ENCODE results near the gene KIFC3. TPM values are rescaled to one million over a fixed set of nuclear protein-coding genes. Genes with fewer than 3 reads are reported as not detected.
"Not testable (repeated sequence)": the region's sequence is repeated elsewhere in the genome, so short reads cannot be mapped to it uniquely, and the experiment has no call there.

KIFC3 gene
- 15.4 TPM for total RNA-seq (ENCODE audit: unreplicated experiment)
- long read RNA-seq, partial matches to known transcripts, result 1 of 5 reads
- long read RNA-seq, other reads (novel, unspliced or antisense), result 1 of 5 reads

GRCh38 chr16:57802341-57803133 is at the start of gene KIFC3:
TSS of gene KIFC3 (minus strand) at chr16:57802491. CDS start at chr16:57798243, 4,248 bp downstream.
- Mint-ChIP-seq H3K9me3 (ENCODE audit: unreplicated experiment) (no peaks in the 10 kb centered on the region), H3K27me3 (ENCODE audit: unreplicated experiment) (peaks cover 22% of the 10 kb centered on the region), H3K27ac (ENCODE audit: unreplicated experiment) (peak within 1 kb of the TSS; percentile 95), H3K4me3 (ENCODE audit: unreplicated experiment) (peak within 1 kb of the TSS; percentile 97), H3K4me1 (ENCODE audit: unreplicated experiment) (peaks cover 50% of the 10 kb centered on the region), H3K36me3 (ENCODE audit: low read depth, unreplicated experiment) (no peaks in the 10 kb centered on the region)
- no peak for TF ChIP-seq CTCF (IDR thresholded peaks at IDR 0.05; ENCODE audit: unreplicated experiment)
- peak; percentile 76 for DNase-seq (ENCODE audit: low spot score)

- Mint-ChIP-seq H3K4me1 (ENCODE audit: unreplicated experiment) (peaks cover 8% of the 10 kb centered on the region), H3K9me3 (ENCODE audit: unreplicated experiment) (no peaks in the 10 kb centered on the region), H3K36me3 (ENCODE audit: low read depth, unreplicated experiment) (peaks cover 3% of the 10 kb centered on the region), H3K4me3 (ENCODE audit: unreplicated experiment) (no peak overlapping the region), H3K27me3 (ENCODE audit: unreplicated experiment) (peaks cover 1% of the 10 kb centered on the region), H3K27ac (ENCODE audit: unreplicated experiment) (no peak overlapping the region)
- DNase-seq (ENCODE audit: low spot score), result no peak
- no peak for TF ChIP-seq CTCF (IDR thresholded peaks at IDR 0.05; ENCODE audit: unreplicated experiment)
Observed at GRCh38 chr16:57848181-57848580, 45.9 kb upstream of the KIFC3 start.

GRCh38 chr16:57846931-57847330 is 44.6 kb upstream of the KIFC3 start:
- H3K27me3 Mint-ChIP-seq (ENCODE audit: unreplicated experiment); DNase-seq (ENCODE audit: low spot score); H3K4me1 Mint-ChIP-seq (ENCODE audit: unreplicated experiment); H3K36me3 Mint-ChIP-seq (ENCODE audit: low read depth, unreplicated experiment); H3K9me3 Mint-ChIP-seq (ENCODE audit: unreplicated experiment); H3K4me3 Mint-ChIP-seq (ENCODE audit: unreplicated experiment): not testable (repeated sequence)
- peak overlapping the region; percentile 22 for H3K27ac Mint-ChIP-seq (ENCODE audit: unreplicated experiment)

GRCh38 chr16:57846078-57846697 is 43.9 kb upstream of the KIFC3 start:
- no peaks in the 10 kb centered on the region for H3K9me3 Mint-ChIP-seq (ENCODE audit: unreplicated experiment)
- H3K4me3 Mint-ChIP-seq (ENCODE audit: unreplicated experiment), result no peak overlapping the region
- TF ChIP-seq CTCF (IDR thresholded peaks at IDR 0.05; ENCODE audit: unreplicated experiment), result no peak
- peaks cover 1% of the 10 kb centered on the region for H3K27me3 Mint-ChIP-seq (ENCODE audit: unreplicated experiment)
- H3K36me3 Mint-ChIP-seq (ENCODE audit: low read depth, unreplicated experiment), result peaks cover 3% of the 10 kb centered on the region
- H3K4me1 Mint-ChIP-seq (ENCODE audit: unreplicated experiment), result peaks cover 8% of the 10 kb centered on the region
- no peak for DNase-seq (ENCODE audit: low spot score)
- H3K27ac Mint-ChIP-seq (ENCODE audit: unreplicated experiment), result peak overlapping the region; percentile 22

- DNase-seq (ENCODE audit: low spot score), result no peak
- peaks cover 3% of the 10 kb centered on the region for H3K27me3 Mint-ChIP-seq (ENCODE audit: unreplicated experiment)
- peaks cover 8% of the 10 kb centered on the region for H3K4me1 Mint-ChIP-seq (ENCODE audit: unreplicated experiment)
- peak overlapping the region; percentile 5 for H3K27ac Mint-ChIP-seq (ENCODE audit: unreplicated experiment)
- no peaks in the 10 kb centered on the region for H3K9me3 Mint-ChIP-seq (ENCODE audit: unreplicated experiment)
- peaks cover 3% of the 10 kb centered on the region for H3K36me3 Mint-ChIP-seq (ENCODE audit: low read depth, unreplicated experiment)
- TF ChIP-seq CTCF (IDR thresholded peaks at IDR 0.05; ENCODE audit: unreplicated experiment), result no peak
- no peak overlapping the region for H3K4me3 Mint-ChIP-seq (ENCODE audit: unreplicated experiment)
Observed at GRCh38 chr16:57845115-57845514, 42.8 kb upstream of the KIFC3 start.

Data from endothelial cell (in vitro differentiated cells).